OCI-LY3 (cell line): ENCODE results near the gene IL13RA2.

ENCODE experiments used
- H2AFZ ChIP-seq: fragments of 200-600, 300-600 bp; shearing (Covaris generic); 2 replicates; pipeline ENCODE4 v1.6.0; 2014; ENCODE audit warnings: antibody characterized with exemption, low read depth, low read length
- H3K27ac ChIP-seq: fragments of 200-600, 300-600 bp; sonication (generic); 2 replicates; pipeline ENCODE4 v1.5.1; 2014; ENCODE audit warnings: mild to moderate bottlenecking, low read length, moderate library complexity, mixed read lengths
- H3K27me3 ChIP-seq: fragments of 200-600, 300-600 bp; sonication (generic); 2 replicates; pipeline ENCODE4 v1.6.1; 2014; ENCODE audit warnings: low read depth, low read length, mixed read lengths
- H3K36me3 ChIP-seq: fragments of 200-600, 300-600 bp; sonication (generic); replicated peaks from 2 replicates; pipeline ENCODE3; 2014; ENCODE audit warnings: low read depth, low read length, mixed read lengths
- H3K4me1 ChIP-seq: fragments of 300-600, 200-600 bp; sonication (generic); 2 replicates; pipeline ENCODE4 v1.6.1; 2014; ENCODE audit warnings: low read length, mixed read lengths
- H3K4me2 ChIP-seq: fragments of 200-600, 300-600 bp; sonication (generic); 2 replicates; pipeline ENCODE4 v1.6.1; 2014; ENCODE audit warnings: low read length, mixed read lengths
- H3K4me3 ChIP-seq: fragments of 300-600, 200-600 bp; sonication (generic); 2 replicates; pipeline ENCODE4 v1.5.1; 2014; ENCODE audit warnings: antibody characterized with exemption, mild to moderate bottlenecking, low read length, moderate library complexity
- H3K79me2 ChIP-seq: fragments of 300-600, 200-600 bp; shearing (Covaris generic); 2 replicates; pipeline ENCODE4 v1.6.1; 2014; ENCODE audit warnings: mild to moderate bottlenecking, low read length, mixed read lengths
- H3K9ac ChIP-seq: fragments of 300-600, 200-600 bp; shearing (Covaris generic); 2 replicates; pipeline ENCODE4 v1.6.0; 2014; ENCODE audit warnings: mild to moderate bottlenecking, low read length, moderate library complexity
- H3K9me3 ChIP-seq: fragments of 200-600, 300-600 bp; shearing (Covaris generic); 2 replicates; pipeline ENCODE4 v1.6.1; 2014; ENCODE audit warnings: low read length, mixed read lengths; ENCODE audit not compliant: insufficient read depth
- H4K20me1 ChIP-seq: fragments of 200-600, 300-600 bp; sonication (generic); 2 replicates; pipeline ENCODE4 v1.6.1; 2016; ENCODE audit warnings: low read length, mixed read lengths; ENCODE audit not compliant: insufficient read depth
- EZH2phosphoT487 ChIP-seq: fragments of 200-600 bp; shearing (Covaris generic); IDR thresholded peaks from 2 replicates; pipeline ENCODE4 v1.6.1; 2018; ENCODE audit warnings: antibody characterized with exemption, mixed run types, low read depth
- TF ChIP-seq, protein P1 (sequence below): fragments of 200-600, 300-600 bp; sonication (generic); IDR thresholded peaks from 2 replicates; pipeline ENCODE4 v1.5.1; 2014; ENCODE audit warnings: antibody characterized with exemption, low read length, low read depth

The IL13RA2 gene

GRCh38 chrX:115029869-115030570 is 12.6 kb upstream of the IL13RA2 start:
- no peak overlapping the region for H3K4me2 ChIP-seq
- H3K4me1 ChIP-seq, result peaks cover 5% of the 10 kb centered on the region; the same call in 1 of the 2 replicates
- H4K20me1 ChIP-seq, result no peaks in the 10 kb centered on the region
- no peak overlapping the region for H3K4me3 ChIP-seq
- H3K27me3 ChIP-seq, result no peaks in the 10 kb centered on the region
- TF ChIP-seq, protein P1, sequence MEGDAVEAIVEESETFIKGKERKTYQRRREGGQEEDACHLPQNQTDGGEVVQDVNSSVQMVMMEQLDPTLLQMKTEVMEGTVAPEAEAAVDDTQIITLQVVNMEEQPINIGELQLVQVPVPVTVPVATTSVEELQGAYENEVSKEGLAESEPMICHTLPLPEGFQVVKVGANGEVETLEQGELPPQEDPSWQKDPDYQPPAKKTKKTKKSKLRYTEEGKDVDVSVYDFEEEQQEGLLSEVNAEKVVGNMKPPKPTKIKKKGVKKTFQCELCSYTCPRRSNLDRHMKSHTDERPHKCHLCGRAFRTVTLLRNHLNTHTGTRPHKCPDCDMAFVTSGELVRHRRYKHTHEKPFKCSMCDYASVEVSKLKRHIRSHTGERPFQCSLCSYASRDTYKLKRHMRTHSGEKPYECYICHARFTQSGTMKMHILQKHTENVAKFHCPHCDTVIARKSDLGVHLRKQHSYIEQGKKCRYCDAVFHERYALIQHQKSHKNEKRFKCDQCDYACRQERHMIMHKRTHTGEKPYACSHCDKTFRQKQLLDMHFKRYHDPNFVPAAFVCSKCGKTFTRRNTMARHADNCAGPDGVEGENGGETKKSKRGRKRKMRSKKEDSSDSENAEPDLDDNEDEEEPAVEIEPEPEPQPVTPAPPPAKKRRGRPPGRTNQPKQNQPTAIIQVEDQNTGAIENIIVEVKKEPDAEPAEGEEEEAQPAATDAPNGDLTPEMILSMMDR, result no peak
- no peak for TF ChIP-seq EZH2phosphoT487
- H3K27ac ChIP-seq, result no peak overlapping the region
- no peaks in the 10 kb centered on the region for H3K79me2 ChIP-seq
- no peak overlapping the region for H2AFZ ChIP-seq
- no peaks in the 10 kb centered on the region for H3K36me3 ChIP-seq
- no peak overlapping the region for H3K9ac ChIP-seq
- H3K9me3 ChIP-seq, result no peaks in the 10 kb centered on the region

DNA sequence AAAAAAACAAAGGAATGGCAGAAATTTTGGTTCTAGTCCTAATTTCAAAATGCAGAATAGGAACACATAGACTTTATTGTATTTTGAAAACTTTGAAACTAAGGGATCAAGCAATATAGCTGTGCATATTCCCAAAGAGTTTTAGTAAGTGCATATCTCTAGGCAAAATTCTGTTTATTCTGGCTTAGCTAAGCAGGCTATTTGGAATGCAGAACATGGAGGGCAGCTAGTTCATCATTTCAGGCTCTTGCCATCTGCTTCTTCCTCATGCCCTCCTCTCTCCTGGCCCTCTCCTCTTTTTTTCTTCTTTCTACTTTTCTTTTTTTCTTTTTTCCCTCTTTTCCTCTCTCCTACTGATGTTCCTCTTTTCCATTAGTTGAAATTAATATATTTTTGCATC is 12.0 kb upstream of the IL13RA2 start:
- Histone ChIP-seq H3K4me1 (peaks cover 5% of the 10 kb centered on the region; the same call in 1 of the 2 replicates), H3K27ac (no peak overlapping the region), H2AFZ (no peak overlapping the region), H4K20me1 (no peaks in the 10 kb centered on the region), H3K9ac (no peak overlapping the region), H3K36me3 (no peaks in the 10 kb centered on the region), H3K4me3 (no peak overlapping the region), H3K4me2 (no peak overlapping the region), H3K9me3 (no peaks in the 10 kb centered on the region), H3K79me2 (no peaks in the 10 kb centered on the region), H3K27me3 (no peaks in the 10 kb centered on the region)
- TF ChIP-seq, protein P1, result no peak
- no peak for TF ChIP-seq EZH2phosphoT487

GRCh38 chrX:115023811-115024210 is 6.4 kb upstream of the IL13RA2 start:
- H3K4me3 ChIP-seq, result no peak overlapping the region
- H3K9ac ChIP-seq, result no peak overlapping the region
- H3K79me2 ChIP-seq, result no peaks in the 10 kb centered on the region
- no peaks in the 10 kb centered on the region for H3K4me1 ChIP-seq
- H3K27ac ChIP-seq, result no peak overlapping the region
- no peaks in the 10 kb centered on the region for H3K36me3 ChIP-seq
- H3K9me3 ChIP-seq, result no peaks in the 10 kb centered on the region
- no peaks in the 10 kb centered on the region for H3K27me3 ChIP-seq
- H2AFZ ChIP-seq, result no peak overlapping the region
- TF ChIP-seq EZH2phosphoT487, result no peak
- TF ChIP-seq, protein P1, result no peak
- no peak overlapping the region for H3K4me2 ChIP-seq
- no peaks in the 10 kb centered on the region for H4K20me1 ChIP-seq

- Histone ChIP-seq H3K36me3 (no peaks in the 10 kb centered on the region), H3K4me3 (no peak overlapping the region), H3K9me3 (no peaks in the 10 kb centered on the region), H3K27ac (no peak overlapping the region), H3K4me1 (no peaks in the 10 kb centered on the region), H3K4me2 (no peak overlapping the region), H4K20me1 (no peaks in the 10 kb centered on the region), H2AFZ (no peak overlapping the region), H3K9ac (no peak overlapping the region), H3K27me3 (no peaks in the 10 kb centered on the region), H3K79me2 (no peaks in the 10 kb centered on the region)
- TF ChIP-seq, protein P1, result no peak
- TF ChIP-seq EZH2phosphoT487, result no peak
Measured at GRCh38 chrX:115023139-115023538, 5.7 kb upstream of the IL13RA2 start.
